Renal pelvis (tissue), 4 donors: ENCODE results near the gene SLC40A1. TPM values are rescaled to one million over a fixed set of nuclear protein-coding genes. Genes with fewer than 3 reads are reported as not detected.

Source experiments
- DNase-seq: peaks from one replicate; pipeline ENCODE4 v3.0.0-alpha.2; 2013
- polyA plus RNA-seq, 3 donors: library from polyadenylated mRNA; unstranded; fragments of 120-200 nt; gene quantifications; one replicate each; pipeline ENCODE4 v1.2.1, GENCODE V29; 2013; ENCODE audit not compliant: insufficient read length in 3 of 3

Gene SLC40A1
- polyA plus RNA-seq, 3 donors: 112 to 125 (median 121) TPM

- DNase-seq: no peak
Observed at GRCh38 chr2:189519631-189520387, 60.8 kb downstream of the SLC40A1 start.

DNA sequence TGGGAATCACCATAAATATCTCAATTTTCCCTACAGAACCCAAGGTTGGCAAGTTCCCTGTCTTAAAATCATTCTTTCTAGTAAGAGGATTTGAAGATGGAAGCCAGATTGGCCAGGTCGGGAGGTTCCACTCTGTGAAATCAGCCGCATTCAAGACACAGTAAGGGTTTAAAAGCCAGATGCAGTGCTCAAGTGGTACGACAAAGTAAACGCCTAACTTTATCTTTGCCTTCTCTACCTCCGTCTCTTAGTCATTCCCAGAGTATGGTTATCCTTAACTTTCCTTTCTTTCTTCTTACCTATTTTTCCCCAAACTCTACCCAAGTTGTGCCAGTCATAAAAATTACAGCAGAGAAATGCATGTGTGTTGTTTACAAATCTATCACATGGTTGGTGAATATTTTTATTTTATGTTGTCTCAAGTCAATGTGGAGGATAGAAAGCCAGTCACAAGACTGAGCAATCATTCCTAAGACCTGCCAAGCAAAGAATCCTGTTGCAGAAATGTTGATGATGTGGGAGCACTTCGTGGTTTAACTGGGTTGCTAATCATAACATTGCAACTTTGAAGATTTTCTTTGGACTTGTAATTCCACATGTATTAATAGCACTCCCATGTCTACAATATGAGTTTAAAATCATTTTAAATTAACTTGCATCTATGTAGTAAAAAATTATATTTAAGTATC lies 62.6 kb downstream of the SLC40A1 start:
- no peak for DNase-seq

GRCh38 chr2:189516546-189516945 lies 64.0 kb downstream of the SLC40A1 start:
- no peak for DNase-seq

DNA sequence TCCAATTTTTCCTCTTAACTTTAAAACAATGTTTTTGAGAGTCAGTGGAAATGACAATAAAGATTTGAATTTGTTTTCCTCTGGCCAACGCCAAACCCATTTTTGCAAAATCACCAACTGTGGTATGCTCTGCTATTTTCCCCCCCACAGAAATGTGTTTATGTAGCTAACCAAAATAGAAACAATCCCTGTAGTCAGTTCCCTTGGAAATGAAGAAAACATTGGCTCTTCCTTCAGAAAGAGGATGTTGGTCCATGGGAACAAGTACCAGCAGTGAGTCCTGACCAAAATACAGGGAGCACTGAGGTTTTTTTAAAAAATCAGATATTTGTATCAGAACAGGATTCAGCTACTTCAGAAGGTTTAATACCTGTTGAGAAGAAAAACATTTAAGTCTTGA lies 65.3 kb downstream of the SLC40A1 start:
- DNase-seq: no peak

GRCh38 chr2:189514104-189514503 lies 66.5 kb downstream of the SLC40A1 start:
- DNase-seq: no peak

DNA sequence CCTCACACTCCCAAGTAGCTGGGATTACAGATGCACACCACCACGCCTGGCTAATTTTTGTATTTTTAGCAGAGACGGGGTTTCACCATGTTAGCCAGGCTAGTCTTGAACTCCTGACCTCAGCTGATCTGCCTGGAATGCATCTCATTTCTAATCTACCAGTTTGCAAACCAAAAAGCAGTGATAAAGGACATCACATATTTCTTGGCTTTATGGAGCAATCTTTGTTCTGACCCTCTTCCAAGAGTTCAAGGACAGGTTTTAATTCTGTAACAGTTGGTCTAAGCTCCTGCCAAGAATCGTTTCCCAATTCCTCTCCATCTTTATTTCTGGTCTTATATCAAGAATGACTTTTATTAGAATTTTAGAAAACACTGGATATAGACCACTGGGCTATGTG lies 67.7 kb downstream of the SLC40A1 start:
- no peak for DNase-seq

- no peak for DNase-seq
Observed at GRCh38 chr2:189511960-189512319, 68.6 kb downstream of the SLC40A1 start.

DNA sequence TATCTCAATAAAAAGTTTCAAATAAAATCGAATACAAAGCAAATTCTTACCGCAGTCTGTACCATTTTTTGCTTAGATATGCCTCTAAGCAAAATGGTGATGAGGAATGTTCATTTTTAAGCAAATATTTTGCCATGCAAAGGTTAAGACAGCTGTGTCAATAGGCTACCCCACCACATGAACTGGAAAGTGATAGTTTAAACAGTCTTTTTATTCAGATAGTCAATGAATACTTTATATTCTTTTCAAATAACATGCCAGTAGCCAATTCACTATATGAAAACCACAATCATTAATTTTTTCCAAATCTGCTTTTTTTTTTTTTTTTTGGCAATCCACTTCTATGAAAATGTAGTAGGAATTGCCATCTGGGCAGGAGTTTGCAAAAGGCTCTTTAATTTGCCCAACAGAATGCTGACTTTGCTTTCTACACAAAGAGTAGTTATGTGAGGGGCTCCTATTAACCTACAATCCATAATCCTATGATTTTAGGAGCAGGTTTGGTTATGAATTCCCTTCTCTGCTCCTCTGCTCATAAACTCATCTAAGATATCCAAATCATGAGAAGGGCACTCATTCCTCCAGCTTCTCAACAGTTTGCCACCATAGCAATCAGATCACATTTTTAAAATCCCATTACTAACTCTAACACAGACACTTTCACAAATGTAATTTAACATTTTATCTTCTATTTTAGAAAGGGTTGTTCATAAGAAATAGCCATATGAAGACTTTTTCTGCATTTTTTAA lies 69.2 kb downstream of the SLC40A1 start:
- DNase-seq: no peak

Other genes starting within 250 kb of the SLC40A1 start
- 10 to 100 TPM; 42.9 to 55.8 (median 55.4) TPM for gene WDR75, start 139.3 kb downstream of the SLC40A1 start, polyA plus RNA-seq
- gene ASNSD1, start 80.7 kb upstream of the SLC40A1 start, polyA plus RNA-seq: 10 to 100 TPM; 53.6 to 55.0 (median 53.7) TPM
- gene ANKAR, start 93.9 kb upstream of the SLC40A1 start, polyA plus RNA-seq: 10 to 100 TPM in 2 of 3 donors, 1 to 10 TPM in 1; 6.2 to 15.8 (median 13.8) TPM
- gene OSGEPL1, start 182.0 kb upstream of the SLC40A1 start, polyA plus RNA-seq: 10 to 100 TPM; 15.9 to 23.5 (median 21.2) TPM
- gene ORMDL1, start 203.6 kb upstream of the SLC40A1 start, polyA plus RNA-seq: 100 to 1,000 TPM in 2 of 3 donors, 10 to 100 TPM in 1; 80.8 to 113 (median 111) TPM
- 10 to 100 TPM; 31.7 to 41.6 (median 39.7) TPM for gene PMS1, start 203.7 kb upstream of the SLC40A1 start, polyA plus RNA-seq